Activated T-cell treated with anti-CD3 and anti-CD28 coated beads for 24 hours (primary cell): ENCODE measurements around the gene BOC.

ENCODE experiments used
- DNase-seq: peaks from one replicate; pipeline ENCODE4 v3.0.0-alpha.2; 2020; ENCODE audit warnings: low read depth

BOC gene

DNA sequence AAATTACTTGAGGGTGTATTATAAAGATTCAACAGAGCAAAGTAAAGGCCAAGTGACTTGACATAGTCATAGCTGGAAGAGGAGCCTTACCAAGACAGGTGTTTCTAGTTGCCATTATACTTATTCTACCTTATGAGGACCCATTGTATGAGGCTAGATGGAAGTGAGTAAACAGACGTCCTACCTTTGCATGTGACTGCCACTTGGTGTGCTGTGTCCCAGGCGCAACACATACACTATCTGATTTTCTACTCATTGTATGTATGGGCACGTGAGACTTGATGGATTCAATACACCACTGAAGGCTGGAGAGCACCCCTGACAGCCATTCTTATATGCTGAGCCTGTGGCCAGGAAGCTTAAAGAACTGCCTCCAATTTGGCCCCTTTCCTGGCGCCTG, 40.5 kb downstream of the BOC start:
- DNase-seq = no peak

GRCh38 chr3:113252553-113252952, 41.2 kb downstream of the BOC start:
- no peak for DNase-seq

- no peak for DNase-seq
Measured at GRCh38 chr3:113253702-113254101, 42.3 kb downstream of the BOC start.

GRCh38 chr3:113254171-113254947, 43.0 kb downstream of the BOC start:
- DNase-seq = no peak

- DNase-seq = no peak
Measured at GRCh38 chr3:113255100-113255853, 43.9 kb downstream of the BOC start.

- no peak for DNase-seq
Measured at GRCh38 chr3:113255854-113256615, 44.7 kb downstream of the BOC start.

- DNase-seq = no peak
Measured at GRCh38 chr3:113258361-113258760, 47.0 kb downstream of the BOC start.

- DNase-seq = no peak
Measured at GRCh38 chr3:113259196-113259595, 47.8 kb downstream of the BOC start.

GRCh38 chr3:113261063-113261625, 49.8 kb downstream of the BOC start:
- no peak for DNase-seq

DNA sequence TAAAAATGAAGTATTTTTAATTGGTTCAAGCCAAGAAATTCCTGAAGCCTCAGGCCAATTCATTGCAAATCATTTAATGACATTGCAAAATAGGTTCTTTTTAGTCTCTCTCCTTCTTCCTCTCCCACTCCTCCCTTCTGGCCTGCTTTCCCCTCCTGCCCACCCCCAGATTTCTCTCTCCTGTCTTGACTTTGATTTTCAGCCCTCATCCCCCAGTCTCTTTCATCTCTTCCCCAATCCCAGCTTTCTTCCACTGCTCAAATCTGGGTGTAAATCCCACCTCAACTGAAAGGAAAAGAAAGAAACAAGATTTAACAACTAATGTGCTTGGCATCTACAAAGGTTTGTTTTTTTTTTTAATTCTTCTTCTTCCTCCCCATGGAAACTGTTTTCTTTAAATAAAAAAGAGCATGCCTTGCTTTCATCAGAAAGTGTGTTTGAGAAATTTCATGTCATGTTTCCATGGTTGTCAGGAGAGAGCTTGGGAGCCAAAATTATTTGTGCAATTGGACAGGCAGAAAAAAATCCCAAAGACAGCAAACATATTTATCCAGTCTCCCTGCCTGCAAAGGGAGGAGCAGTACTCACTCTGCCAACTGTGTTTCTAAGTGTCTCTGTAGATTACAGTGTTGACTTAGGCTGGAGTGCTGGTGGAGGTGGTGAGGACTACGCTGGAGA, 50.4 kb downstream of the BOC start:
- DNase-seq = no peak

DNA sequence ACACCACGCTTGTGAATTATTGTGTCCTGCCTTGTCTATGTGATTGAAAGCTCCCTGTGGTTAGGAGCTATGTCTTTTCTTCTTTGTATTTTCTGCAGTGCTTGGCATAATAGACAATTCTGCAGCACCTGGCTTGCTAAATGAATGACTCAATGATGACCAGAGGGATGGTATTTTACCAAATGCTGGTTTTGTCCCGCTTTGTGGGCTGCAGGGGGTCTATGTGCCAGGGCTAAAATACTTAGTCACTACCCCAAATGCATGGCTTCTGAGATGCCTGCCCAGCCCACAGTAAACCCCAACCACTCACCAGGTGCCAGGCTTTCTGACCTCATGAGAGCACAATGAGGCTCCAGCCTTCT, 50.9 kb downstream of the BOC start:
- no peak for DNase-seq

GRCh38 chr3:113263020-113263419, 51.7 kb downstream of the BOC start:
- DNase-seq = no peak

GRCh38 chr3:113263778-113264177, 52.4 kb downstream of the BOC start:
- no peak for DNase-seq

DNA sequence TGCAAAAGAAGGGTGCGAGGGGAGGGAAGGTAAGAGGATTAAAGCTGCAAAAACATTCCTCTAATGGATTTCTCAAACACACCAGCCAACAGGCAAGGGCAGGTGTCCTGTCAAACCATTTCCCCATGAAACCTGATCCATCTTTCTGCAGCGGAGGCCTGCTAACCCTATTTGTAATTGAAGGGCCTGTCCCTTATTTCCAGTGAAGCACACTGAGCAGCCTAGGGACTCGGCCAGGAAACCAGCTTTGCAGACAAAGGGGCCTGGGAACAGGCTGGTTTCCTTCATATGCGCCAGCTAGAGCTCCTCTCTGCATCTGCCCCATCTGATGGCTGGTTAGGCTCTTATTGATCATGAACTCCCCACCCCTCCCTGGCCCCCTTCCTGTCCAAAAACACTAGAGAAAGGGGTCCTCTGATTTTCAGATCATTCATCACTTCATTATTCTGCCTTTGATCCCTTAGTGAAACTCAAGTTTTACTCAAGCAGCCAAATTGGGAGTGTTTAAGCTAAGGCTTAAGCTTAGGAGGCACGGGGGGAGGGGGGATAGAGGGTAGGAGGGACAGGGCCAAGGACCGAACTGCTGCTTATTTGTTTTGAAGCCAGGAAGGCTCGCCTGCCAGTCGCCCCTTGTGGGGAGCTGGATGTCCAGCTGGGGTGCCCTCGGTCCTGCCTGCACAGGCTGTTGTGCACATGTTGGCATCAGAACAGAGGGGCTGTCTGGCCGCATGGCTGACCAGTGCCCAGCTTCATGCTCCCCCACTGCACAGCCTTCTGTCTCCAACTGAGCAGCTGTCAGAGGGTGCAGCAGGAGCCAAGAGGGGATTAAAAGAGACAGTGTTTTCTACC, 53.1 kb downstream of the BOC start:
- DNase-seq = no peak

DNA sequence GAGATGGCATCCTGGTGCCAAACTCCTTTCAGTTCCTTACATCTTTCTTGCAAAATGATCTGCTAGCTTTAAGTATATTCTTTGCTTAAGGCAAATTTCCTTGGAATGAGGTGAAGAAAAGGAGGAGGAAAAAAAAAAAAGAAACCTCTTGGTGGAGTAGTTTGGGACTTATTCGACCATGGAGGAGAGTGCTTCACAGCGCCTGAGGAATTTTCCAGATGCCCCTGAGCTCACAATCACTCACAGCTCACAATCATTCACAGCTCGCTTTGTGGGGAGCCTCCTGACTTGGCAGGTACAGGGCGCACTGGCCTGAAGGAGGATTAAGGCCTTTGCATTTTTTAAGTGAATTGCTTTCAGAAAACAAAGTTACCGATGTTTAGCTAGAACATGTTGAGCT, 53.9 kb downstream of the BOC start:
- DNase-seq = no peak

DNA sequence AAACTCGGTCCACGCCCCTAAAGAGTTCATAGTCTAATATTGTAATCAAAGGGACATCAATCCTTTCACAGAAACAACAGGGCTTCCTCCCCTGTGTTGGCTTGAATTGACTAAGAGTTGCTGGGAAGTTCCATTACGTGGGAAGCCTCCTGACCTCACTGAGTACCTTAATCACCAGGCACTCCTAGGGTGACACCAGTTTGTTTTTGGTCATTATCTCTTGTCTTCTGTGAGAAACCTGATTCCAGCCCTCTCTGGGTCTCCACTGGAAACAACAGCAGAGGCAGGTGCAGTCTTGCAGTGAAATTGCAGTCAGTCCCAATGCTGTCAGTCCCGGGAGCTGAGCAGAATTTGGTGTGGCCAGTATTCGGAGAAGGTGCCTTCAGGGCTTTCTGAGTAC, 55.4 kb downstream of the BOC start:
- no peak for DNase-seq

DNA sequence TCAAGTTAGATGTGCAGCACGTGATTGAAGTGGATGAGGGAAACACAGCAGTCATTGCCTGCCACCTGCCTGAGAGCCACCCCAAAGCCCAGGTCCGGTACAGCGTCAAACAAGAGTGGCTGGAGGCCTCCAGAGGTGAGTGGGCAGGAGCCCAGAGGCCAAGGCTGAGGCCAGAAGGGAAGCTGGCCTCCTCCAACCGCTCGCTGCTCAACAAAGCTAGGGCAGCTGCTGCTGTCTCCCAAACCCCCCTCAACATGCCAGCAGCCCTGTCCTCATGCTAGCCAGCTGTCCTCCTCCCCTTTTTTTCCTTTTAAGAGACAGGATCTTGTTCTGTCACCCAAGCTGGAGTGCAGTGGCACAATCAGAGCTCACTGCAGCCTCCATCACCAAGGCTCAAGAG, 57.0 kb downstream of the BOC start:
- no peak for DNase-seq

DNA sequence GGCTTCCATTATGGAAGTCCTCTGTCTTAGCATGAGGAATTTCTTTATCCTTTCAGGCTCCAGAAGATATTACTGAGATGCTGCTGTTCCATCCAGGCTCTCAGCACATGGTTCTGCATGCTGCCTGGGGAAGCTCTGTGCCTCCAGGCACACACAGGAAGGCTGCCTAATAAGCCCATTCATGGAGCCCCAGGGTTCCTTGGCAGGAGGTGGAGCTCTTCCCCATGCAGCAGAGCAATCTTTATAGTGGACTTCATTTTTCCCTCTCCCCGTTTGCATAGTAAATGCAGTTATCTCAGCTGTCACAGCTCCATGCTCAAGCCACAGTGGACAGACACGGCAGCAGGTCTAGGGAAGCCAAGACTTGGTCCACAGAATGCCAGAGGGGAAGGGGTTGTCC, 57.6 kb downstream of the BOC start:
- no peak for DNase-seq

DNA sequence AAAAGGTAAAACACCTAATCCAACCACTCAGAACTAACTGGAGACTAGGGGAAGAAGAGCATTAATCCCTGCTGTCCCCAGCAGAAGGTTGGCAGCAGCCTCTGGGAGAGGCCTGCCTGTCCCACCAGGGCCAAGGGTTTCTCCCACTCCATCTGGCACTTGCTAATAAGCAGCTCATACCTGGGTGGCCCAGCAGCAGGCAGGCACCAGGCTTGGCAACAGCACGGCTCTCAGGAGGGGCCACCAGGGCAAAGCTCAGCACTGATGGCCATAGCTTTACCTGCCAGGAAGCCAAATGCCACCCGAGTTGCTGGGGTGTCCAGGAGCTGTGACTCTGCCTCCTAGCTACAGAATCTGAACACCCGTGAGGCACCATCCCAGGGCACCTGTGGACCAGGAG, 58.3 kb downstream of the BOC start:
- no peak for DNase-seq

DNA sequence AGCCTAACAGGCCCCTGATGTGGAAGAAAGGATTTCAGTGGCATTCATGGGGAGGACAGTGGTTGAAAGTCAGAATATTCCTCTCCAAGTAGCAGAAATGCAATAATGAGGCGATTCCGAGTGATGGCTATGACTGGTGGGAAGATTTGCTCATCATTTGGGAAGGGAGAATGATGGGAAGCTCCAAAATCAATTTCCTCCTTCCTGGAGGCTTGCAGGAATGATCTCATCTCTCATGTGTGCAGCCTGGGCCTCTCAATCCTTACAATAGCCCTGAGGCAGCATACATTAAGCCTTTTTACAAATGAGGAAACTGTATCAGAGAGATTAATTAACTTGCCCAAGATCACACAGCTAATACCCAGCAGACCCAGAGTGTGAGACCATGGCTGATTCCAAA, 58.7 kb downstream of the BOC start:
- DNase-seq = no peak

- no peak for DNase-seq
Measured at GRCh38 chr3:113270786-113271185, 59.4 kb downstream of the BOC start.
